ENCODE measurements around the gene UBE2M.
"Not testable (repeated sequence)": the region's sequence is repeated elsewhere in the genome, so short reads cannot be mapped to it uniquely, and the experiment has no call there.

UBE2M gene

GRCh38 chr19:58558066-58558622 is at the start of gene UBE2M:
UBE2M (minus strand) TSS chr19:58558611; CDS start chr19:58558381, 230 bp downstream.
- ATAC-seq (ENCODE audit: low read depth) (no peak), DNase-seq (ENCODE audit: low spot score) (no peak)
- H3K27ac ChIP-seq (ENCODE audit: poor library complexity, severe bottlenecking): peak within 1 kb of the TSS; percentile 90

GRCh38 chr19:58607213-58607612 is 48.8 kb upstream of the UBE2M start:
- not testable (repeated sequence) for H3K4me1 ChIP-seq (ENCODE audit: insufficient read depth, poor library complexity, severe bottlenecking); H3K9me3 ChIP-seq (ENCODE audit: severe bottlenecking); H3K27me3 ChIP-seq (ENCODE audit: insufficient read depth, poor library complexity, severe bottlenecking); DNase-seq (ENCODE audit: low spot score); H3K4me3 ChIP-seq (ENCODE audit: severe bottlenecking); ATAC-seq (ENCODE audit: low read depth); H3K27ac ChIP-seq (ENCODE audit: poor library complexity, severe bottlenecking); H3K36me3 ChIP-seq (ENCODE audit: low read depth)

More at GRCh38 chr19:58558066-58558622, at the start of gene UBE2M:
- Histone ChIP-seq H3K4me3 (ENCODE audit: severe bottlenecking) (peak within 1 kb of the TSS; percentile 64), H3K4me1 (ENCODE audit: insufficient read depth, poor library complexity, severe bottlenecking) (no peaks in the 10 kb centered on the region), H3K9me3 (ENCODE audit: severe bottlenecking) (no peaks in the 10 kb centered on the region), H3K36me3 (ENCODE audit: low read depth) (peaks cover 14% of the 10 kb centered on the region), H3K27me3 (ENCODE audit: insufficient read depth, poor library complexity, severe bottlenecking) (no peaks in the 10 kb centered on the region)
- no peak for TF ChIP-seq CTCF (IDR thresholded peaks at IDR 0.05; ENCODE audit: poor library complexity, severe bottlenecking)

GRCh38 chr19:58606251-58606896 is 48.0 kb upstream of the UBE2M start:
- not testable (repeated sequence) for H3K4me1 ChIP-seq (ENCODE audit: insufficient read depth, poor library complexity, severe bottlenecking); DNase-seq (ENCODE audit: low spot score); H3K4me3 ChIP-seq (ENCODE audit: severe bottlenecking); H3K9me3 ChIP-seq (ENCODE audit: severe bottlenecking); H3K36me3 ChIP-seq (ENCODE audit: low read depth); H3K27ac ChIP-seq (ENCODE audit: poor library complexity, severe bottlenecking); H3K27me3 ChIP-seq (ENCODE audit: insufficient read depth, poor library complexity, severe bottlenecking); ATAC-seq (ENCODE audit: low read depth)
- TF ChIP-seq CTCF (IDR thresholded peaks at IDR 0.05; ENCODE audit: poor library complexity, severe bottlenecking): peak; percentile 13

- H3K27me3 ChIP-seq (ENCODE audit: insufficient read depth, poor library complexity, severe bottlenecking): no peaks in the 10 kb centered on the region
- H3K36me3 ChIP-seq (ENCODE audit: low read depth): peaks cover 6% of the 10 kb centered on the region; the same call in 1 of the 2 replicates
- no peak overlapping the region for H3K27ac ChIP-seq (ENCODE audit: poor library complexity, severe bottlenecking)
- H3K9me3 ChIP-seq (ENCODE audit: severe bottlenecking): no peaks in the 10 kb centered on the region
- H3K4me1 ChIP-seq (ENCODE audit: insufficient read depth, poor library complexity, severe bottlenecking): no peaks in the 10 kb centered on the region
- H3K4me3 ChIP-seq (ENCODE audit: severe bottlenecking): no peak overlapping the region
- no peak for TF ChIP-seq CTCF (IDR thresholded peaks at IDR 0.05; ENCODE audit: poor library complexity, severe bottlenecking)
- no peak for DNase-seq (ENCODE audit: low spot score)
- ATAC-seq (ENCODE audit: low read depth): no peak
These were observed 27.8 kb upstream of the UBE2M start for GRCh38 chr19:58586133-58586765.

GRCh38 chr19:58585442-58586132 is 27.2 kb upstream of the UBE2M start:
- H3K9me3 ChIP-seq (ENCODE audit: severe bottlenecking): no peaks in the 10 kb centered on the region
- no peaks in the 10 kb centered on the region for H3K4me1 ChIP-seq (ENCODE audit: insufficient read depth, poor library complexity, severe bottlenecking)
- H3K27me3 ChIP-seq (ENCODE audit: insufficient read depth, poor library complexity, severe bottlenecking): no peaks in the 10 kb centered on the region
- no peak for TF ChIP-seq CTCF (IDR thresholded peaks at IDR 0.05; ENCODE audit: poor library complexity, severe bottlenecking)
- no peak overlapping the region for H3K4me3 ChIP-seq (ENCODE audit: severe bottlenecking)
- peaks cover 6% of the 10 kb centered on the region; the same call in 1 of the 2 replicates for H3K36me3 ChIP-seq (ENCODE audit: low read depth)
- H3K27ac ChIP-seq (ENCODE audit: poor library complexity, severe bottlenecking): no peak overlapping the region
- ATAC-seq (ENCODE audit: low read depth) (no peak), DNase-seq (ENCODE audit: low spot score) (no peak)
